ENCODE measurements around the gene IL10RA. TPM values are rescaled to one million over a fixed set of nuclear protein-coding genes. Genes with fewer than 3 reads are reported as not detected.

The IL10RA gene
- total and polyA plus RNA-seq, 2 experiments from 2014 or later: 0.10 TPM; not detected in 1

DNA sequence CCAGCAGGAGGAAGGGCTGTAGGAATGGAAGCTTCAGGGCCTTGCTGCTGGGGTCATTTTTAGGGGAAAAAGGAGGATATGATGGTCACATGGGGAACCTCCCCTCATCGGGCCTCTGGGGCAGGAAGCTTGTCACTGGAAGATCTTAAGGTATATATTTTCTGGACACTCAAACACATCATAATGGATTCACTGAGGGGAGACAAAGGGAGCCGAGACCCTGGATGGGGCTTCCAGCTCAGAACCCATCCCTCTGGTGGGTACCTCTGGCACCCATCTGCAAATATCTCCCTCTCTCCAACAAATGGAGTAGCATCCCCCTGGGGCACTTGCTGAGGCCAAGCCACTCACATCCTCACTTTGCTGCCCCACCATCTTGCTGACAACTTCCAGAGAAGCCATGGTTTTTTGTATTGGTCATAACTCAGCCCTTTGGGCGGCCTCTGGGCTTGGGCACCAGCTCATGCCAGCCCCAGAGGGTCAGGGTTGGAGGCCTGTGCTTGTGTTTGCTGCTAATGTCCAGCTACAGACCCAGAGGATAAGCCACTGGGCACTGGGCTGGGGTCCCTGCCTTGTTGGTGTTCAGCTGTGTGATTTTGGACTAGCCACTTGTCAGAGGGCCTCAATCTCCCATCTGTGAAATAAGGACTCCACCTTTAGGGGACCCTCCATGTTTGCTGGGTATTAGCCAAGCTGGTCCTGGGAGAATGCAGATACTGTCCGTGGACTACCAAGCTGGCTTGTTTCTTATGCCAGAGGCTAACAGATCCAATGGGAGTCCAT is 14.1 kb downstream of the IL10RA start:
- Mint-ChIP-seq H3K36me3 (ENCODE audit: low read depth) (no peaks in the 10 kb centered on the region), H3K27ac (no peak overlapping the region), H3K4me1 (peaks cover 10% of the 10 kb centered on the region), H3K4me3 (no peak overlapping the region), H3K9me3 (no peaks in the 10 kb centered on the region), H3K27me3 (ENCODE audit: insufficient read depth, low read depth, poor library complexity) (peaks cover 5% of the 10 kb centered on the region)
- H3F3A ChIP-seq (replicated peaks; ENCODE audit: low read depth): no peaks in the 10 kb centered on the region
- H3K4me2 ChIP-seq: no peak overlapping the region
- ATAC-seq: no peak
- H2AFZ ChIP-seq: no peak overlapping the region
- H3K27ac ChIP-seq (ENCODE audit: low read depth): no peak overlapping the region
- no peak overlapping the region for H3K4me3 ChIP-seq
- H3K27me3 ChIP-seq (ENCODE audit: insufficient read depth): no peaks in the 10 kb centered on the region
- H3K36me3 ChIP-seq (ENCODE audit: insufficient read depth): no peaks in the 10 kb centered on the region
- no peak for DNase-seq (ENCODE audit: low spot score)
- TF ChIP-seq CTCF (conservative IDR thresholded peaks at IDR 0.05; ENCODE audit: low read depth in 2 of 2) (no peak), ZNF331 (CRISPR knock-in tag; IDR thresholded peaks at IDR 0.05; ENCODE audit: low read depth) (no peak), ZNF114 (CRISPR knock-in tag; IDR thresholded peaks at IDR 0.05) (no peak), JUNB (IDR thresholded peaks at IDR 0.05; ENCODE audit: unreplicated experiment) (no peak), ETS1 (IDR thresholded peaks at IDR 0.05) (no peak), CREB1 (CRISPR knock-in tag; IDR thresholded peaks at IDR 0.05; ENCODE audit: low read depth) (no peak), EZH2phosphoT487 (IDR thresholded peaks at IDR 0.05; ENCODE audit: unreplicated experiment) (no peak), STAT1 (IDR thresholded peaks at IDR 0.05; ENCODE audit: unreplicated experiment) (no peak), NANOG (IDR thresholded peaks at IDR 0.05; ENCODE audit: borderline replicate concordance) (no peak), EZH2 (IDR thresholded peaks at IDR 0.05; ENCODE audit: low read depth, unreplicated experiment) (no peak), POLR2AphosphoS5 (IDR thresholded peaks at IDR 0.05; ENCODE audit: low read depth) (no peak)
- TF ChIP-seq, protein P1, sequence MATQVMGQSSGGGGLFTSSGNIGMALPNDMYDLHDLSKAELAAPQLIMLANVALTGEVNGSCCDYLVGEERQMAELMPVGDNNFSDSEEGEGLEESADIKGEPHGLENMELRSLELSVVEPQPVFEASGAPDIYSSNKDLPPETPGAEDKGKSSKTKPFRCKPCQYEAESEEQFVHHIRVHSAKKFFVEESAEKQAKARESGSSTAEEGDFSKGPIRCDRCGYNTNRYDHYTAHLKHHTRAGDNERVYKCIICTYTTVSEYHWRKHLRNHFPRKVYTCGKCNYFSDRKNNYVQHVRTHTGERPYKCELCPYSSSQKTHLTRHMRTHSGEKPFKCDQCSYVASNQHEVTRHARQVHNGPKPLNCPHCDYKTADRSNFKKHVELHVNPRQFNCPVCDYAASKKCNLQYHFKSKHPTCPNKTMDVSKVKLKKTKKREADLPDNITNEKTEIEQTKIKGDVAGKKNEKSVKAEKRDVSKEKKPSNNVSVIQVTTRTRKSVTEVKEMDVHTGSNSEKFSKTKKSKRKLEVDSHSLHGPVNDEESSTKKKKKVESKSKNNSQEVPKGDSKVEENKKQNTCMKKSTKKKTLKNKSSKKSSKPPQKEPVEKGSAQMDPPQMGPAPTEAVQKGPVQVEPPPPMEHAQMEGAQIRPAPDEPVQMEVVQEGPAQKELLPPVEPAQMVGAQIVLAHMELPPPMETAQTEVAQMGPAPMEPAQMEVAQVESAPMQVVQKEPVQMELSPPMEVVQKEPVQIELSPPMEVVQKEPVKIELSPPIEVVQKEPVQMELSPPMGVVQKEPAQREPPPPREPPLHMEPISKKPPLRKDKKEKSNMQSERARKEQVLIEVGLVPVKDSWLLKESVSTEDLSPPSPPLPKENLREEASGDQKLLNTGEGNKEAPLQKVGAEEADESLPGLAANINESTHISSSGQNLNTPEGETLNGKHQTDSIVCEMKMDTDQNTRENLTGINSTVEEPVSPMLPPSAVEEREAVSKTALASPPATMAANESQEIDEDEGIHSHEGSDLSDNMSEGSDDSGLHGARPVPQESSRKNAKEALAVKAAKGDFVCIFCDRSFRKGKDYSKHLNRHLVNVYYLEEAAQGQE (IDR thresholded peaks at IDR 0.05; ENCODE audit: unreplicated experiment): no peak
- TF ChIP-seq, protein P2, sequence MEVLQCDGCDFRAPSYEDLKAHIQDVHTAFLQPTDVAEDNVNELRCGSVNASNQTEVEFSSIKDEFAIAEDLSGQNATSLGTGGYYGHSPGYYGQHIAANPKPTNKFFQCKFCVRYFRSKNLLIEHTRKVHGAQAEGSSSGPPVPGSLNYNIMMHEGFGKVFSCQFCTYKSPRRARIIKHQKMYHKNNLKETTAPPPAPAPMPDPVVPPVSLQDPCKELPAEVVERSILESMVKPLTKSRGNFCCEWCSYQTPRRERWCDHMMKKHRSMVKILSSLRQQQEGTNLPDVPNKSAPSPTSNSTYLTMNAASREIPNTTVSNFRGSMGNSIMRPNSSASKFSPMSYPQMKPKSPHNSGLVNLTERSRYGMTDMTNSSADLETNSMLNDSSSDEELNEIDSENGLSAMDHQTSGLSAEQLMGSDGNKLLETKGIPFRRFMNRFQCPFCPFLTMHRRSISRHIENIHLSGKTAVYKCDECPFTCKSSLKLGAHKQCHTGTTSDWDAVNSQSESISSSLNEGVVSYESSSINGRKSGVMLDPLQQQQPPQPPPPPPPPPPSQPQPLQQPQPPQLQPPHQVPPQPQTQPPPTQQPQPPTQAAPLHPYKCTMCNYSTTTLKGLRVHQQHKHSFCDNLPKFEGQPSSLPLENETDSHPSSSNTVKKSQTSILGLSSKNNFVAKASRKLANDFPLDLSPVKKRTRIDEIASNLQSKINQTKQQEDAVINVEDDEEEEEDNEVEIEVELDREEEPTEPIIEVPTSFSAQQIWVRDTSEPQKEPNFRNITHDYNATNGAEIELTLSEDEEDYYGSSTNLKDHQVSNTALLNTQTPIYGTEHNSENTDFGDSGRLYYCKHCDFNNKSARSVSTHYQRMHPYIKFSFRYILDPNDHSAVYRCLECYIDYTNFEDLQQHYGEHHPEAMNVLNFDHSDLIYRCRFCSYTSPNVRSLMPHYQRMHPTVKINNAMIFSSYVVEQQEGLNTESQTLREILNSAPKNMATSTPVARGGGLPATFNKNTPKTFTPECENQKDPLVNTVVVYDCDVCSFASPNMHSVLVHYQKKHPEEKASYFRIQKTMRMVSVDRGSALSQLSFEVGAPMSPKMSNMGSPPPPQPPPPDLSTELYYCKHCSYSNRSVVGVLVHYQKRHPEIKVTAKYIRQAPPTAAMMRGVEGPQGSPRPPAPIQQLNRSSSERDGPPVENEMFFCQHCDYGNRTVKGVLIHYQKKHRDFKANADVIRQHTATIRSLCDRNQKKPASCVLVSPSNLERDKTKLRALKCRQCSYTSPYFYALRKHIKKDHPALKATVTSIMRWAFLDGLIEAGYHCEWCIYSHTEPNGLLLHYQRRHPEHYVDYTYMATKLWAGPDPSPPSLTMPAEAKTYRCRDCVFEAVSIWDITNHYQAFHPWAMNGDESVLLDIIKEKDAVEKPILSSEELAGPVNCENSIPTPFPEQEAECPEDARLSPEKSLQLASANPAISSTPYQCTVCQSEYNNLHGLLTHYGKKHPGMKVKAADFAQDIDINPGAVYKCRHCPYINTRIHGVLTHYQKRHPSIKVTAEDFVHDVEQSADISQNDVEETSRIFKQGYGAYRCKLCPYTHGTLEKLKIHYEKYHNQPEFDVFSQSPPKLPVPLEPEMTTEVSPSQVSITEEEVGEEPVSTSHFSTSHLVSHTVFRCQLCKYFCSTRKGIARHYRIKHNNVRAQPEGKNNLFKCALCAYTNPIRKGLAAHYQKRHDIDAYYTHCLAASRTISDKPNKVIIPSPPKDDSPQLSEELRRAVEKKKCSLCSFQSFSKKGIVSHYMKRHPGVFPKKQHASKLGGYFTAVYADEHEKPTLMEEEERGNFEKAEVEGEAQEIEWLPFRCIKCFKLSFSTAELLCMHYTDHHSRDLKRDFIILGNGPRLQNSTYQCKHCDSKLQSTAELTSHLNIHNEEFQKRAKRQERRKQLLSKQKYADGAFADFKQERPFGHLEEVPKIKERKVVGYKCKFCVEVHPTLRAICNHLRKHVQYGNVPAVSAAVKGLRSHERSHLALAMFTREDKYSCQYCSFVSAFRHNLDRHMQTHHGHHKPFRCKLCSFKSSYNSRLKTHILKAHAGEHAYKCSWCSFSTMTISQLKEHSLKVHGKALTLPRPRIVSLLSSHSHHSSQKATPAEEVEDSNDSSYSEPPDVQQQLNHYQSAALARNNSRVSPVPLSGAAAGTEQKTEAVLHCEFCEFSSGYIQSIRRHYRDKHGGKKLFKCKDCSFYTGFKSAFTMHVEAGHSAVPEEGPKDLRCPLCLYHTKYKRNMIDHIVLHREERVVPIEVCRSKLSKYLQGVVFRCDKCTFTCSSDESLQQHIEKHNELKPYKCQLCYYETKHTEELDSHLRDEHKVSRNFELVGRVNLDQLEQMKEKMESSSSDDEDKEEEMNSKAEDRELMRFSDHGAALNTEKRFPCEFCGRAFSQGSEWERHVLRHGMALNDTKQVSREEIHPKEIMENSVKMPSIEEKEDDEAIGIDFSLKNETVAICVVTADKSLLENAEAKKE (CRISPR knock-in tag; IDR thresholded peaks at IDR 0.05): no peak
- peaks cover 4% of the 10 kb centered on the region; the same call in 1 of the 2 replicates for H3K4me1 ChIP-seq (ENCODE audit: insufficient read depth)
- H3K9me2 ChIP-seq (ENCODE audit: insufficient read depth): no peaks in the 10 kb centered on the region
- H4K20me1 ChIP-seq (replicated peaks; ENCODE audit: insufficient read depth): no peaks in the 10 kb centered on the region
- H3K79me2 ChIP-seq (replicated peaks; ENCODE audit: insufficient read depth): no peaks in the 10 kb centered on the region
